PC-9 (cell line): ENCODE data around the gene MPP3. TPM values are rescaled to one million over a fixed set of nuclear protein-coding genes. Genes with fewer than 3 reads are reported as not detected.
A peak's percentile ranks its signal among the peaks of the same experiment; 100 is the strongest.

ENCODE experiments used
- BruUV-seq: library from RNA; stranded (reverse); fragments of 400-500 nt; replicated peaks from 2 replicates; lab custom pipeline; 2021; lab: Mats Ljungman, UMichigan
- CTCF ChIA-PET: fragments of 300-600 bp; sonication (Branson Sonifier 250); formaldehyde crosslinking; loops from one replicate; lab custom pipeline; 2022; ENCODE audit warnings: antibody characterized with exemption; lab: Charles Lee
- POLR2A ChIA-PET: fragments of 300-600 bp; sonication (Branson Sonifier 250); formaldehyde crosslinking; loops from one replicate; lab custom pipeline; 2022; ENCODE audit warnings: antibody characterized with exemption; ENCODE audit not compliant: unreplicated experiment; lab: Charles Lee
- DNase-seq, 2 experiments: peaks; one replicate each; pipeline versions ENCODE4 v3.0.0 to v3.0.0-alpha.2; 2015 to 2022; ENCODE audit warnings: mixed read lengths in 1 of 2
- H2AFZ ChIP-seq: fragments of 200-600 bp; sonication (generic); 2 replicates; pipeline ENCODE4 v1.8.1; 2017; ENCODE audit warnings: antibody characterized with exemption
- H3F3A ChIP-seq: fragments of 200-600 bp; sonication (generic); 2 replicates; pipeline ENCODE4 v1.8.1; 2017; ENCODE audit warnings: antibody characterized with exemption, mild to moderate bottlenecking, low read depth; ENCODE audit not compliant: insufficient read depth
- H3K27ac ChIP-seq: fragments of 200-600 bp; sonication (generic); 2 replicates; pipeline ENCODE4 v1.6.1; 2016; ENCODE audit warnings: mixed run types
- H3K27me3 ChIP-seq: fragments of 200-600 bp; sonication (generic); 2 replicates; pipeline ENCODE4 v1.6.1; 2016; ENCODE audit warnings: low read depth, mixed run types; ENCODE audit not compliant: insufficient read depth
- H3K36me3 ChIP-seq: fragments of 200-600 bp; sonication (generic); 2 replicates; pipeline ENCODE4 v1.6.1; 2016; ENCODE audit warnings: low read depth, mixed run types
- H3K4me1 ChIP-seq: fragments of 200-600 bp; sonication (generic); replicated peaks from 2 replicates; pipeline ENCODE4 v1.6.1; 2016; ENCODE audit warnings: mixed run types; ENCODE audit not compliant: insufficient read depth
- H3K4me2 ChIP-seq: fragments of 200-600 bp; sonication (generic); 2 replicates; pipeline ENCODE4 v1.6.1; 2017; ENCODE audit warnings: mixed run types
- H3K4me3 ChIP-seq: fragments of 200-600 bp; sonication (generic); 2 replicates; pipeline ENCODE4 v1.6.1; 2016; ENCODE audit warnings: mixed run types
- H3K79me2 ChIP-seq: fragments of 200-600 bp; sonication (generic); 2 replicates; pipeline ENCODE4 v1.6.1; 2017; ENCODE audit warnings: low read depth, mixed run types
- H3K9me2 ChIP-seq: fragments of 200-600 bp; sonication (generic); 2 replicates; pipeline ENCODE4 v1.8.1; 2017; ENCODE audit warnings: mild to moderate bottlenecking; ENCODE audit not compliant: insufficient read depth
- H3K9me3 ChIP-seq: fragments of 200-600 bp; sonication (generic); 2 replicates; pipeline ENCODE4 v1.8.1; 2016; ENCODE audit warnings: low read depth; ENCODE audit not compliant: insufficient read depth
- H4K20me1 ChIP-seq: fragments of 200-600 bp; sonication (generic); 2 replicates; pipeline ENCODE4 v1.8.1; 2017; ENCODE audit not compliant: insufficient read depth
- EZH2 ChIP-seq: fragments of 200-600 bp; sonication (generic); IDR thresholded peaks from 2 replicates; pipeline ENCODE4 v1.8.0; 2017; ENCODE audit warnings: antibody characterized with exemption, low read depth
- intact Hi-C: fragments of 100-400 bp; cut with micrococcal nuclease; formaldehyde crosslinking; loops from one replicate; pipeline ENCODE4 v1.10.0; 2022; ENCODE audit not compliant: unreplicated experiment
- total RNA-seq: library from RNA; stranded (reverse); gene quantifications from 2 replicates; pipeline ENCODE4 v1.2.3, GENCODE V29; 2021
- TF ChIP-seq, protein P1 (sequence below): fragments of 200-600 bp; sonication (generic); conservative IDR thresholded peaks from 2 replicates; pipeline ENCODE4 v1.6.1; 2017; ENCODE audit warnings: mixed run types, antibody characterized with exemption, mild to moderate bottlenecking, moderate library complexity

MPP3 gene
- total RNA-seq, 1 experiment from 2014 or later, result 17.4 TPM

DNA sequence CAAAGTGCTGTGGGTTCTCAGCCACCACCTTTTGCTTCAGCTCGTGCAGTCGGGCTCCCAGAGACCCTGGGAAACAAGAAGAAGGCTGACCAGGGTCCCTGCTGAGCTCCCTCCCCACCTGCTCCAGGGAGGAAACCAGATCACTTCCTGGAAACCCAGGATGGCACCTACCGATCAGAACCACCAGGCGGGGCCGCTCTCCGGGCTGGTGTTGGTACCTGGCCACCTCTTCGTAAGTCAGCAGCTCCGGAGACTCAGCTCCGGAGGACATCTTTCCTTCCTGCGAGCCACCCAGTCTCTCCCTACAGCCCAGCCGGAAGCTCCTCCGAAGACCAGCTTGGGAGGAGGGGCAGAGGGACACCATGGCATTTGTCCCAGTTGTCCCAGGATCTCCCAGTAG lies 18.9 kb downstream of the MPP3 start:
- no peak for TF ChIP-seq EZH2
- TF ChIP-seq, protein P1, sequence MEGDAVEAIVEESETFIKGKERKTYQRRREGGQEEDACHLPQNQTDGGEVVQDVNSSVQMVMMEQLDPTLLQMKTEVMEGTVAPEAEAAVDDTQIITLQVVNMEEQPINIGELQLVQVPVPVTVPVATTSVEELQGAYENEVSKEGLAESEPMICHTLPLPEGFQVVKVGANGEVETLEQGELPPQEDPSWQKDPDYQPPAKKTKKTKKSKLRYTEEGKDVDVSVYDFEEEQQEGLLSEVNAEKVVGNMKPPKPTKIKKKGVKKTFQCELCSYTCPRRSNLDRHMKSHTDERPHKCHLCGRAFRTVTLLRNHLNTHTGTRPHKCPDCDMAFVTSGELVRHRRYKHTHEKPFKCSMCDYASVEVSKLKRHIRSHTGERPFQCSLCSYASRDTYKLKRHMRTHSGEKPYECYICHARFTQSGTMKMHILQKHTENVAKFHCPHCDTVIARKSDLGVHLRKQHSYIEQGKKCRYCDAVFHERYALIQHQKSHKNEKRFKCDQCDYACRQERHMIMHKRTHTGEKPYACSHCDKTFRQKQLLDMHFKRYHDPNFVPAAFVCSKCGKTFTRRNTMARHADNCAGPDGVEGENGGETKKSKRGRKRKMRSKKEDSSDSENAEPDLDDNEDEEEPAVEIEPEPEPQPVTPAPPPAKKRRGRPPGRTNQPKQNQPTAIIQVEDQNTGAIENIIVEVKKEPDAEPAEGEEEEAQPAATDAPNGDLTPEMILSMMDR, result no peak
- Histone ChIP-seq H3K4me3 (no peak overlapping the region), H2AFZ (no peak overlapping the region), H4K20me1 (no peaks in the 10 kb centered on the region), H3K4me1 (peaks cover 27% of the 10 kb centered on the region), H3K36me3 (0 out of 2 replicates have a peak, but pooled peaks cover 15% of the 10 kb centered on the region), H3F3A (peaks cover 7% of the 10 kb centered on the region), H3K27ac (peak overlapping the region; percentile 81; the same call in 1 of the 2 replicates), H3K27me3 (no peaks in the 10 kb centered on the region), H3K4me2 (no peak overlapping the region), H3K9me3 (no peaks in the 10 kb centered on the region), H3K9me2 (no peaks in the 10 kb centered on the region), H3K79me2 (no peaks in the 10 kb centered on the region)
- POLR2A ChIA-PET, result no interaction called here
- CTCF ChIA-PET, result no interaction called here
- DNase-seq, result no peak
- no TSS peak for BruUV-seq
- intact Hi-C loops, result no loop called here

DNA sequence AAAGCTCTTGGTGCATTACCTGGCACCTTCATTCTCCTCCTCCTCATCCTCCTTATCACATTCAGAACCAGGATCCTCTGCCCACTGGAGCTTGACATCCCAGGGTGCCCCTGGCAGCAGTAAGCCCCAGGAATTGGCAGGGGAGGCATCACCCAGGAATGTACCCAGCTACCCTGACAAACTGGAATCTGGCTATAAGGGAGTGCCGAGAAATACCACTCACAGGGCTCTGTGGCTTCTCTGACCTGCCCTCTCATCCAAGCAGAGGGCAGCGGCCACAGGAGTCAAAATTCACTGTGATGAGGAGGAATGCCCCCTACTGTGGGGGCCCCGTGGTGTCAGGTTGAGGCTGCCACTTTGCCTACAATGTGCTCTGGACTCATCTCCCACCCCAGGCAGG lies 19.6 kb downstream of the MPP3 start:
- peak; percentile 47 to 61 for DNase-seq
- Histone ChIP-seq H2AFZ (no peak overlapping the region), H3K27me3 (no peaks in the 10 kb centered on the region), H3K27ac (0 out of 2 replicates have a peak overlapping the region, but pooled peaks have one; percentile 81), H4K20me1 (no peaks in the 10 kb centered on the region), H3K9me3 (no peaks in the 10 kb centered on the region), H3F3A (peaks cover 7% of the 10 kb centered on the region), H3K36me3 (0 out of 2 replicates have a peak, but pooled peaks cover 15% of the 10 kb centered on the region), H3K4me3 (no peak overlapping the region), H3K4me1 (peaks cover 27% of the 10 kb centered on the region), H3K4me2 (no peak overlapping the region), H3K9me2 (no peaks in the 10 kb centered on the region), H3K79me2 (no peaks in the 10 kb centered on the region)
- POLR2A ChIA-PET, result interaction anchor here (0.7 kb wide), 1 partner anchor 21 kb away, joined by 4 read pairs; no protein-coding TSS in a partner anchor
- intact Hi-C loops, result no loop called here
- TF ChIP-seq, protein P1, result no peak
- TF ChIP-seq EZH2, result no peak
- CTCF ChIA-PET, result no interaction called here
- BruUV-seq, result no TSS peak

DNA sequence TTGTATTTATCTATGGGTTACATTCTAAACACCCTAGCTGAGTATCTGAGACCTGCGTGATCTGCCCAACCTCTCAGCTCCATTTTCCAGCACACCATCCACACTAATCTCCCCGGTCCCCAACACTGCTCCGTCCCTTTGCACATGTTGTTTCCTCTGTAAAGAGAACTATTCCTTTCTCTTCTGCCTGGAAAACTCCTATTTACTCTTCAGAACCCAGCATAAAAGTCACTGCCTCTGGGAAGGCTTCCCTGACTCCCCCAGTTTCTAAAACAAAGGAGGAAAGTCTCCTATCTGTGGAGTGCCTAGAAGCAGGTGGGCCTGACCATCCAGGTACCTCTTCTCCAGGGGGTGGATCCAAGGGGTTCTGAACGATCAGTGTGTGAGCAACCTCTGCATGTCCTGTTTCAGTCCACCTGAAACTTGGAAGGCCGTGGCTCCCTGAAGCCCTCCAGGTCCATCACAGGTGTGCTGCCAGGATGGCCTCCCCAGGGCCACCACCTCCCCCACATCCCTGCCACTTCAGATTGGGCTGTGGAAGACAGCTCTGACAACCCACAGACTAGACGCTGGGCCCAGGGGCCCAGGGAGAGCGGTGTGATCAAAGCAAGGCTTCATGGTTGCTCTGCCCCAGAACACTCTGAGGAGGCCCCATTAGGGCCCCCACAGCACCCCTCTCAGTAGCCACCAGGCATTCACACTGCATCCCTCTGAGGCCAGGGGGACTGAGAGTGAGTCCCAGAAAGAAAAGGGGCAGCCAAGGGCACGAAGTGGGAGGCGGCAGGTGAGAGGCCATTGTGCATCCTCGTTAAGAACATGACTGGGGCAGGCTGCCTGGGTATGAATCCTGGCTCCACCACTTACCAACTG lies 20.3 kb downstream of the MPP3 start:
- no peak overlapping the region for H3K27ac ChIP-seq
- intact Hi-C loops, result no loop called here
- POLR2A ChIA-PET, result interaction anchor here (0.7 kb wide), 1 partner anchor 22 kb away, joined by 4 read pairs; no protein-coding TSS in a partner anchor
- no peak overlapping the region for H3K4me2 ChIP-seq
- no peaks in the 10 kb centered on the region for H3K9me2 ChIP-seq
- no TSS peak for BruUV-seq
- no peaks in the 10 kb centered on the region for H3K79me2 ChIP-seq
- no peaks in the 10 kb centered on the region for H4K20me1 ChIP-seq
- no peak for TF ChIP-seq EZH2
- TF ChIP-seq, protein P1, result no peak
- DNase-seq, result no peak
- H2AFZ ChIP-seq, result no peak overlapping the region
- H3K36me3 ChIP-seq, result 0 out of 2 replicates have a peak, but pooled peaks cover 15% of the 10 kb centered on the region
- CTCF ChIA-PET, result no interaction called here
- H3F3A ChIP-seq, result peaks cover 7% of the 10 kb centered on the region
- H3K4me1 ChIP-seq, result peaks cover 27% of the 10 kb centered on the region
- H3K4me3 ChIP-seq, result no peak overlapping the region
- no peaks in the 10 kb centered on the region for H3K27me3 ChIP-seq
- no peaks in the 10 kb centered on the region for H3K9me3 ChIP-seq
